RWPE1 (cell line): ENCODE data around the gene ERBB2.

Experiments
- CTCF ChIA-PET: fragments of 350-600 bp; sonication (Branson Sonifier 250); formaldehyde crosslinking; extraction: SDS; loops from one replicate; lab custom pipeline; 2021; lab: Yijun Ruan, JAX
- POLR2A ChIA-PET: fragments of 400-600 bp; formaldehyde crosslinking; extraction: SDS; loops from one replicate; lab custom pipeline; 2020; ENCODE audit warnings: antibody characterized with exemption; ENCODE audit not compliant: low non-redundant PET; lab: Yijun Ruan, JAX
- DNase-seq: peaks from one replicate; pipeline ENCODE4 v3.0.0; 2012; ENCODE audit warnings: low spot score
- H3K27ac ChIP-seq: fragments of 450-650 bp; 2 replicates; pipeline ENCODE4 v1.5.1; 2017
- TF ChIP-seq, protein P1 (sequence below): fragments of 450-650 bp; conservative IDR thresholded peaks from 2 replicates; pipeline ENCODE4 v1.5.1; 2017; ENCODE audit warnings: low read depth, mild to moderate bottlenecking

ERBB2 gene

DNA sequence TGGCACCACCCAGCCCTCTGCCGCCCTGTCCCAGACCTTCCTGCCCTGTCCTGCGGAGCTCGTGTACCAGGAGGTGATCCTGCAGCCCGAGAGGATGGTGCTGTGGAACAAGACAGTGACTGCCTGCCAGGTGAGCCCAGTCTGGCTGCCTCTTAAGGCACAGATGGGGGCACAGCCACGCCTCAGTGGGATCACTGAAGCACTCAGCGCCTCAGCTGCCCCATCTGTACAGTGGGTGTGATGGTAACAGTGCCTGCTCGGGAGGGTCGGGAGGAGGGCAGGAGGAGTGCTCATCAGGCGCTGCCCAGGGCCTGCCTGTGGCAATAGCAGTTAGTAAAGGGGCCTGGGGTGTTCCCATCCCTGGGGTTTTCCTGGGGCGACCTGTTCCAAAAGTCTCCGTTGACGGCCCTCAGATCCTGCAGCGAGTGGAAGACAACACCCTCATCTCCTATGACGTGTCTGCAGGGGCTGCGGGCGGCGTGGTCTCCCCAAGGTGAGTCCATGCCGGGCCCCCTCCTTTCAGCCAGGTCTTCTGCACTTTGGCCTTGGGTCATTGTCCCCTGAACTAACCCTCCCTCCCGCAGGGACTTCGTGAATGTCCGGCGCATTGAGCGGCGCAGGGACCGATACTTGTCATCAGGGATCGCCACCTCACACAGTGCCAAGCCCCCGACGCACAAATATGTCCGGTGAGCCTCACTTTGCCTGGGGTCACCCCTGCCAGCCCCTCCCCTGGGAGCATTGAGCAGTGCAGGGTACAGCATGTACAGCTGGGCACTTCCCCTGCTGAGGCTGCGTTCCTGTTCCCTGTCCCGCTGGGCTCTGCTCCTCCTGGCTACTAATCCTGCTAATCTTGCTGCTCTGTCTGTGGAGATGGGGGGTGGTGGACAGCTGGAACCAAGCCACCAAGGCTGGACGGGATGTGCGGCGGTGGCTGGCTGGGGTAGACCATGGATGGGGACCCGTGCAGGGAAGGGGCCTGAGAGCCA, 39.2 kb upstream of the ERBB2 start:
- ChIA-PET POLR2A (no interaction called here), CTCF (interaction anchor here (0.6 to 1.4 kb wide), 4 partner anchors 7 to 89 kb away, joined by 3 to 5 read pairs (median 3); no protein-coding TSS in a partner anchor)
- no peak for DNase-seq
- H3K27ac ChIP-seq = 0 out of 2 replicates have a peak overlapping the region, but pooled peaks have one; percentile 29
- TF ChIP-seq, protein P1, sequence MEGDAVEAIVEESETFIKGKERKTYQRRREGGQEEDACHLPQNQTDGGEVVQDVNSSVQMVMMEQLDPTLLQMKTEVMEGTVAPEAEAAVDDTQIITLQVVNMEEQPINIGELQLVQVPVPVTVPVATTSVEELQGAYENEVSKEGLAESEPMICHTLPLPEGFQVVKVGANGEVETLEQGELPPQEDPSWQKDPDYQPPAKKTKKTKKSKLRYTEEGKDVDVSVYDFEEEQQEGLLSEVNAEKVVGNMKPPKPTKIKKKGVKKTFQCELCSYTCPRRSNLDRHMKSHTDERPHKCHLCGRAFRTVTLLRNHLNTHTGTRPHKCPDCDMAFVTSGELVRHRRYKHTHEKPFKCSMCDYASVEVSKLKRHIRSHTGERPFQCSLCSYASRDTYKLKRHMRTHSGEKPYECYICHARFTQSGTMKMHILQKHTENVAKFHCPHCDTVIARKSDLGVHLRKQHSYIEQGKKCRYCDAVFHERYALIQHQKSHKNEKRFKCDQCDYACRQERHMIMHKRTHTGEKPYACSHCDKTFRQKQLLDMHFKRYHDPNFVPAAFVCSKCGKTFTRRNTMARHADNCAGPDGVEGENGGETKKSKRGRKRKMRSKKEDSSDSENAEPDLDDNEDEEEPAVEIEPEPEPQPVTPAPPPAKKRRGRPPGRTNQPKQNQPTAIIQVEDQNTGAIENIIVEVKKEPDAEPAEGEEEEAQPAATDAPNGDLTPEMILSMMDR = no peak

DNA sequence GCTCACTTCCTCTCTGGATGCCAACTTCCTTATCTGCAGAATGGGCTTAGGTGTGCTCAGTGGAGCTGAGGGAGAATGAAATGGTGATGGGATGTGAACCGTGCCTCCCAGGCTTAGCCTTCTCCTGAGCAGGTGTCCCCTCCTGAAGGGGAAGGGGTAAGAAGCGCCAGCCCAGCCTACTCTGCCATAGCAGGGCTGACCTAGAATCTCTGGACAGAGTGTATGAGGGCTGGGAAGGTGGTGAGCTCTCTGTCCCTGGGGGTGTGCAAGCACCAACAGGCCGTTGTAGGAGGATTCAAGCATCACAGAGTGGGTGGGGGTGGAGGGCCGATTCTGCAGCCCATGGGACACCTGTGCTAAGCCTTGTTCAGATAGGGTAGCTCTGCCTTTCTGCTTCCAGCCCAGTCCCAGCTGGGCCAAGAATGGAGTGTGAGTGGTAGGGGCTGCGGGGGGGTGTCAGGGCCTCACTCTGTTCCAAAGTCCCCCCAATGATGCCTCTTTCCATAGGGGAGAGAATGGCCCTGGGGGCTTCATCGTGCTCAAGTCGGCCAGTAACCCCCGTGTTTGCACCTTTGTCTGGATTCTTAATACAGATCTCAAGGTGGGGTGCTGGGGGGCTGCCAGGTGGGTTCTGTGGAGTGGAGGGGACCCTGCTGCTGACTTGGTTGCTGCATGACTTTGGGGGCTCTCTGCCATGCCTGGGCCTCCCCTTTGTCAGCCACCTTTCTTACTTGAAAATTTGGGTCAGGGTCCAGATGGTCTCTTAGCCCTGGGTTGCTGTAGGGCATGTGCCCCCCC, 37.9 kb upstream of the ERBB2 start:
- DNase-seq = no peak
- TF ChIP-seq, protein P1 = no peak
- ChIA-PET POLR2A (no interaction called here), CTCF (interaction anchor here (0.6 to 1.4 kb wide), 5 partner anchors 8 to 88 kb away, joined by 3 to 5 read pairs (median 3); no protein-coding TSS in a partner anchor)
- peak overlapping the region; percentile 29; the same call in 1 of the 2 replicates for H3K27ac ChIP-seq

DNA sequence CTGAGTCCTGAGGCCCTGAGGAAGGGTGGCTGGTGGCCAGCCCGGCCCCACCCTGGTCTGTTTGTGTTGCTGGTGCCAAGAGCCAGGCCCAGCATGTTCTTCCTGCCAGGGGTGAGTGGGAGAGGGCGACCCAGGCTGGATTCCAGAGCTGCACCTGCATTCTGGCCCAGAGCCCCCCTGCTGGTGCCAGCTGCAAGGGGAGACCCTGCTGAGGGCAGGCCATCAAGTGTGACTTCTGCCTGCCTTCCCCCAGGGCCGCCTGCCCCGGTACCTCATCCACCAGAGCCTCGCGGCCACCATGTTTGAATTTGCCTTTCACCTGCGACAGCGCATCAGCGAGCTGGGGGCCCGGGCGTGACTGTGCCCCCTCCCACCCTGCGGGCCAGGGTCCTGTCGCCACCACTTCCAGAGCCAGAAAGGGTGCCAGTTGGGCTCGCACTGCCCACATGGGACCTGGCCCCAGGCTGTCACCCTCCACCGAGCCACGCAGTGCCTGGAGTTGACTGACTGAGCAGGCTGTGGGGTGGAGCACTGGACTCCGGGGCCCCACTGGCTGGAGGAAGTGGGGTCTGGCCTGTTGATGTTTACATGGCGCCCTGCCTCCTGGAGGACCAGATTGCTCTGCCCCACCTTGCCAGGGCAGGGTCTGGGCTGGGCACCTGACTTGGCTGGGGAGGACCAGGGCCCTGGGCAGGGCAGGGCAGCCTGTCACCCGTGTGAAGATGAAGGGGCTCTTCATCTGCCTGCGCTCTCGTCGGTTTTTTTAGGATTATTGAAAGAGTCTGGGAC, 37.1 kb upstream of the ERBB2 start:
- ChIA-PET CTCF (interaction anchor here (0.6 to 2.4 kb wide), 5 partner anchors 9 to 97 kb away, joined by 3 to 13 read pairs (median 5); no protein-coding TSS in a partner anchor), POLR2A (no interaction called here)
- TF ChIP-seq, protein P1 = no peak

DNA sequence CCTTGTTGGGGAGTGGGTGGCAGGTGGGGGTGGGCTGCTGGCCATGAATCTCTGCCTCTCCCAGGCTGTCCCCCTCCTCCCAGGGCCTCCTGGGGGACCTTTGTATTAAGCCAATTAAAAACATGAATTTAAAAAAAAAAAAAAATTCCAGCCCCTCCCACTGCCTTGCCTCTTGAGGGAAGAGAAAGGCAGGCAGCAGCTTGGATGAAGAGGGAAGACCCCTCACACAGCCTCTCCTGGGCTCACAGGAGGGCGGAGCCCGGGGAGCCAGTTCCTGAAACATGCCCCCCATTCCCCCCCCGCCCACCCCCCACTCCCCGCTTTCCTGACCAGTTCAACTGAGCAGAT, 36.5 kb upstream of the ERBB2 start:
- ChIA-PET POLR2A (no interaction called here), CTCF (interaction anchor here (0.6 to 2.4 kb wide), 4 partner anchors 9 to 98 kb away, joined by 3 to 13 read pairs (median 6); no protein-coding TSS in a partner anchor)
- peak overlapping the region; percentile 29; the same call in 1 of the 2 replicates for H3K27ac ChIP-seq

More for the DNA sequence above, 37.1 kb upstream of the ERBB2 start:
- H3K27ac ChIP-seq = peak overlapping the region; percentile 29
- no peak for DNase-seq

DNA sequence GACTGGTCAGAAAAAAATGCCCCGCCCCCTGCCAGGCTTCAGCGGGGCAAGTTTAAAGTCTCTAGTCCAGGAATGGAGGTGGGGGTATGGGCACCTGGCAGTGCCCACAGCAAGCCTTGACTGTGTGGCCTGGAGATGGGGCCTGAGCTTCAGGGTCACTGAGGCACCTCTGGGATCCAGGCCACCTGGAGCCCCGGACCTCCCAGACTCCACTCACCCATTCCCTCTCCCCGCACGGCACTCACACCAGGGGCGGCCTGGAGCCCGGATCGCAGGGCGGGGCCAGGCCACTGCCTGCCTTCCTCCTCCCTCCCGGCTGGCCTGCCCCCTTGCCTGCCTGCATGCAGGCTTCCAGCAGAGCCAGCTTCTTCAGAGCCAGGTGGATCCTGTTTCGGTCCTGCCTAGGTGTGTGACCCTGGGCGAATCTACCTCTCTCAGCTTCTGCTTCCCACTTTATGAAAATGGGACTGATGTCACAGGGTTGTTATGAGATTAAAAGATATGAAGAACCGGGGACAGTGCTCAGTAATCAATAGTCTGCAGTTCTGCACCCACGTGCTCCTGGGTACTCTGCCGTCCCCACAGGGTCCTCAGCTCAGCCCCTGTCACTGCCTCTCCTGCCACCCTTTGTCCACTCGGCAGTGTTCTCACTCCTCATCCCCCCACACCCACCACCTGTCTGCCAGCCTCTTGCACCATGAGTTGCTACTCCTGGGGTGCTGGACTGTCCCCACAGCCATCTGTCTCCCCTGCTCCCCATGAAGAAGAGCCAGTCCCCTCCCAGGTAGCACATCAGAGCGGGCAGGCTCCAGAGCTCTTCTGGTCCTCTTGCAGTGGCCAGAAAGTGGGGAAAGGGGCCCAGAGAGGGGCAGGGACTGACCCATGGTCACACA, 35.9 kb upstream of the ERBB2 start:
- DNase-seq = no peak
- POLR2A ChIA-PET = no interaction called here
- CTCF ChIA-PET = interaction anchor here (0.6 to 2.4 kb wide), 7 partner anchors 9 to 99 kb away, joined by 3 to 13 read pairs (median 3); no protein-coding TSS in a partner anchor
- peak overlapping the region; percentile 27; the same call in 1 of the 2 replicates for H3K27ac ChIP-seq
- TF ChIP-seq, protein P1 = no peak

More for the DNA sequence above, 36.5 kb upstream of the ERBB2 start:
- no peak for DNase-seq
- TF ChIP-seq, protein P1 = no peak
